Neuronal stem cell (in vitro differentiated cells): ENCODE measurements around the gene IL1RAPL2.

Experiments
- DNase-seq: peaks from one replicate; pipeline ENCODE4 v3.0.0-alpha.2; 2013; ENCODE audit warnings: low spot score
- H2AFZ ChIP-seq: one replicate; pipeline ENCODE4 v1.6.1; 2013; ENCODE audit warnings: mild to moderate bottlenecking, low read length, inconsistent platforms
- H2AK5ac ChIP-seq: 2 replicates; pipeline ENCODE4 v1.6.1; 2013; ENCODE audit warnings: low read depth, mild to moderate bottlenecking, inconsistent platforms, low read length, moderate library complexity, mixed read lengths
- H2BK120ac ChIP-seq: 2 replicates; pipeline ENCODE4 v1.6.1; 2013; ENCODE audit warnings: low read depth, mild to moderate bottlenecking, inconsistent platforms, low read length, moderate library complexity, mixed read lengths
- H2BK12ac ChIP-seq: one replicate; pipeline ENCODE4 v1.6.1; 2013; ENCODE audit warnings: low read length, inconsistent platforms
- H2BK15ac ChIP-seq: 2 replicates; pipeline ENCODE4 v1.6.1; 2013; ENCODE audit warnings: mild to moderate bottlenecking, low read length, inconsistent platforms, mixed read lengths
- H2BK5ac ChIP-seq: one replicate; pipeline ENCODE4 v1.6.1; 2013; ENCODE audit warnings: inconsistent platforms, mild to moderate bottlenecking, low read length, moderate library complexity
- H3K14ac ChIP-seq: one replicate; pipeline ENCODE4 v1.6.1; 2013; ENCODE audit warnings: low read length, inconsistent platforms
- H3K18ac ChIP-seq: 2 replicates; pipeline ENCODE4 v1.6.1; 2013; ENCODE audit warnings: low read length, inconsistent platforms
- H3K23ac ChIP-seq: 2 replicates; pipeline ENCODE4 v1.6.1; 2013; ENCODE audit warnings: low read depth, mild to moderate bottlenecking, mixed read lengths, low read length, inconsistent platforms; ENCODE audit not compliant: poor library complexity
- H3K27ac ChIP-seq: replicated peaks from 3 replicates; pipeline ENCODE4 v1.5.1; 2013; ENCODE audit warnings: low read length, inconsistent platforms
- H3K27me3 ChIP-seq, 3 experiments: 2 replicates each; pipeline ENCODE4 v1.6.1; 2013; ENCODE audit warnings: low read length in 3 of 3, mild to moderate bottlenecking in 2 of 3, inconsistent platforms in 1 of 3, low read depth in 1 of 3, mixed read lengths in 1 of 3, moderate library complexity in 1 of 3; ENCODE audit not compliant: control insufficient read depth in 3 of 3, insufficient read depth in 3 of 3
- H3K36me3 ChIP-seq, 2 donors: replicated peaks in 1 of 2; 2 replicates each; pipeline ENCODE4 v1.6.1; 2013; ENCODE audit warnings: low read length in 2 of 2; ENCODE audit not compliant: control insufficient read depth in 2 of 2, insufficient read depth in 2 of 2
- H3K4ac ChIP-seq: 2 replicates; pipeline ENCODE4 v1.6.1; 2013; ENCODE audit warnings: inconsistent platforms, mild to moderate bottlenecking, low read length, moderate library complexity
- H3K4me1 ChIP-seq, 2 donors: 1 replicate in 1 of 2; 2 replicates in 1 of 2; pipeline ENCODE4 v1.6.1; 2013; ENCODE audit warnings: low read length in 2 of 2, low read depth in 1 of 2; ENCODE audit not compliant: control insufficient read depth in 2 of 2, insufficient read depth in 1 of 2
- H3K4me2 ChIP-seq: one replicate; pipeline ENCODE4 v1.6.1; 2013; ENCODE audit warnings: mild to moderate bottlenecking, low read length, inconsistent platforms; ENCODE audit not compliant: insufficient read depth, poor library complexity, severe bottlenecking
- H3K4me3 ChIP-seq, 2 donors: 2 replicates each; pipeline ENCODE4 v1.5.1; 2013; ENCODE audit warnings: low read length in 2 of 2, mild to moderate bottlenecking in 2 of 2, inconsistent platforms in 1 of 2, moderate library complexity in 1 of 2
- H3K79me1 ChIP-seq: one replicate; pipeline ENCODE4 v1.6.1; 2013; ENCODE audit warnings: low read depth, mild to moderate bottlenecking, inconsistent platforms, low read length, moderate library complexity
- H3K9ac ChIP-seq: one replicate; pipeline ENCODE4 v1.6.1; 2013; ENCODE audit warnings: mild to moderate bottlenecking, low read depth, low read length, inconsistent platforms; ENCODE audit not compliant: poor library complexity
- H3K9me3 ChIP-seq, 2 donors: replicated peaks in 1 of 2; 2 replicates each; pipeline versions ENCODE3 to v1.6.1; 2013; ENCODE audit warnings: low read length in 2 of 2, mild to moderate bottlenecking in 2 of 2, inconsistent platforms in 1 of 2, low read depth in 1 of 2, mixed read lengths in 1 of 2, moderate library complexity in 1 of 2; ENCODE audit not compliant: control insufficient read depth in 2 of 2, insufficient read depth in 1 of 2
- H4K8ac ChIP-seq: one replicate; pipeline ENCODE4 v1.6.1; 2013; ENCODE audit warnings: low read depth, mild to moderate bottlenecking, inconsistent platforms, low read length, moderate library complexity
- H4K91ac ChIP-seq: one replicate; pipeline ENCODE4 v1.6.1; 2013; ENCODE audit warnings: low read length, low read depth, mild to moderate bottlenecking, inconsistent platforms; ENCODE audit not compliant: poor library complexity
- WGBS, 2 donors: extraction: QIAGEN DNeasy Blood & Tissue Kit; methylation state at CpG; one replicate each; pipeline ENCODE4 v1.1.7; 2013; ENCODE audit warnings: missing lambda C conversion rate in 2 of 2, mixed read lengths in 1 of 2; ENCODE audit not compliant: insufficient read length in 2 of 2, insufficient replicate concordance in 1 of 2; ENCODE audit errors: extremely low coverage in 2 of 2; 5-methylcytosine and 5-hydroxymethylcytosine counted together

IL1RAPL2 gene

DNA sequence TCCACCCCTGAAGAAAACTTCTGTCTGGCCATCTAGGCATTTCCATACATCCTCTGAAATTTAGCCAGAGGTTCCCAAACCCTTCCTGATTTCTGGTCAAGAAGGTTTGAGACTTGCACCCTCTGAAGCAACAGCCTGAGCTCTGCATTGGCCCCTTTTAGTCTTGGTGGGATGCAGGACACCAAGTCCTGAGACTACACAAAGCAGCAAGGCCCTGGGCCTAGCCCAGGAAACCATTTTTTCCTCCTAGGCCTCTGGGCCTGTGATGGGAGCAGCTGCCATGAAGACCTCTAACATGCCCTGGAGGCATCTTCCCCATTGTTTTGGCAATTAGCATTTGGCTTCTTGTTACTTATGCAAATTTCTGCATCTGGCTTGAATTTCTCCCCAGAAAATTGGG is 196.6 kb downstream of the IL1RAPL2 start:
- Histone ChIP-seq H4K8ac (no peak overlapping the region), H2BK120ac (no peak overlapping the region), H3K9me3 (no peaks in the 10 kb centered on the region), H2BK15ac (no peak overlapping the region), H3K14ac (no peak overlapping the region), H3K4me3 (no peak overlapping the region), H2BK5ac (no peak overlapping the region), H3K4ac (no peak overlapping the region), H3K4me1 (no peaks in the 10 kb centered on the region), H4K91ac (no peak overlapping the region), H3K9ac (no peak overlapping the region), H3K27ac (no peak overlapping the region), H3K23ac (no peak overlapping the region), H3K18ac (no peak overlapping the region), H3K36me3 (no peaks in the 10 kb centered on the region), H2AK5ac (no peak overlapping the region), H2AFZ (no peak overlapping the region), H3K27me3 (no peaks in the 10 kb centered on the region), H3K79me1 (no peaks in the 10 kb centered on the region), H3K4me2 (no peak overlapping the region), H2BK12ac (no peak overlapping the region)
- DNase-seq: no peak

DNA sequence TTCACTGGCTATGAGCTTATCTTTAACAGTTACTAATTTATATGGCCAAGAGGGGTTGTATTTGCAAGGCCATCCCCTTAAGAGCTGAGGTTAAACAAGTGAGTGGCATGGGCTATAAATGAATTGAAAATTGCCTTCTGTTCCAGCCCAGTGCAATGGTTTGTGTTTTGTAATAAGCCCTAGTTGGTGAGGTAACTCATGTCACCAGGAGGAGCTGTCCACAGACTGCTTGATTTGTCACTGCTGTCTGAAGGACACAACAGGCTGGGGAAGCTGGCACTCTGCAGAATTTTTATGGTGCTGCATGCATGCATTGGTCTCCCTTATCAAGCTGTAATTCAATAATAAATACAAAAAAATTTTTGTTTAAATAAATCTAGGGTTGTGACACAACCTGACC is 223.8 kb downstream of the IL1RAPL2 start:
- H4K91ac ChIP-seq: no peak overlapping the region
- H3K27me3 ChIP-seq: no peaks in the 10 kb centered on the region
- H3K4me1 ChIP-seq: no peaks in the 10 kb centered on the region
- H3K18ac ChIP-seq: no peak overlapping the region
- no peak for DNase-seq
- no peak overlapping the region for H2AFZ ChIP-seq
- no peak overlapping the region for H4K8ac ChIP-seq
- no peaks in the 10 kb centered on the region for H3K36me3 ChIP-seq
- H2BK120ac ChIP-seq: no peak overlapping the region
- H3K23ac ChIP-seq: no peak overlapping the region
- no peaks in the 10 kb centered on the region for H3K9me3 ChIP-seq
- no peak overlapping the region for H3K4me3 ChIP-seq
- H2BK15ac ChIP-seq: no peak overlapping the region
- H2BK12ac ChIP-seq: no peak overlapping the region
- H2BK5ac ChIP-seq: no peak overlapping the region
- no peak overlapping the region for H3K4me2 ChIP-seq
- H3K14ac ChIP-seq: no peak overlapping the region
- no peak overlapping the region for H3K9ac ChIP-seq
- H3K79me1 ChIP-seq: no peaks in the 10 kb centered on the region
- no peak overlapping the region for H3K27ac ChIP-seq
- no peak overlapping the region for H2AK5ac ChIP-seq
- H3K4ac ChIP-seq: no peak overlapping the region

DNA sequence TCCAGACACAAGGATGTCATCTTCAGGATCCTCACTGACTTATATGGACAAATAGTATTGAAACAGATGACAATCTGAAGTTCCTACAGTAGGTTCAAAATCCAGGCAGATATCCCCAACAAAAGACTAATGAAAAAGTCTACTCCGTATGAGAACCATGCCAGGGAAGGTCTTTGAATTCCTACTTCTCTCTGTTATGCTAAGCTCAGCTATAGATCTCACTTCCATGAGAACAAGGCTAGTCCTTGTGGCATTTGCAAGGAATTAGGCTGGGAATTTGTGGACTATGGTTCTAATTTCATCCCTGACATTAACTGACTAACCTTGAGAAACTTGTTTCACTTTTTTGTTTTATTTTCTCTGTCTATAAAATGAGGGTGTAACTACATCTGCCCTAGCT is 229.8 kb downstream of the IL1RAPL2 start:
- Histone ChIP-seq H3K27ac (no peak overlapping the region), H3K23ac (no peak overlapping the region), H4K8ac (no peak overlapping the region), H3K14ac (no peak overlapping the region), H4K91ac (no peak overlapping the region), H2BK12ac (no peak overlapping the region), H2AFZ (no peak overlapping the region), H2BK15ac (no peak overlapping the region), H3K4me2 (no peak overlapping the region), H3K18ac (no peak overlapping the region), H3K36me3 (no peaks in the 10 kb centered on the region), H3K9me3 (no peaks in the 10 kb centered on the region), H3K4ac (no peak overlapping the region), H3K4me1 (no peaks in the 10 kb centered on the region), H2BK5ac (no peak overlapping the region), H3K79me1 (no peaks in the 10 kb centered on the region), H2AK5ac (no peak overlapping the region), H3K9ac (no peak overlapping the region), H2BK120ac (no peak overlapping the region), H3K27me3 (no peaks in the 10 kb centered on the region), H3K4me3 (no peak overlapping the region)
- WGBS, 2 donors: no CpG with 5 or more reads among the region's 1 CpG
- no peak for DNase-seq

DNA sequence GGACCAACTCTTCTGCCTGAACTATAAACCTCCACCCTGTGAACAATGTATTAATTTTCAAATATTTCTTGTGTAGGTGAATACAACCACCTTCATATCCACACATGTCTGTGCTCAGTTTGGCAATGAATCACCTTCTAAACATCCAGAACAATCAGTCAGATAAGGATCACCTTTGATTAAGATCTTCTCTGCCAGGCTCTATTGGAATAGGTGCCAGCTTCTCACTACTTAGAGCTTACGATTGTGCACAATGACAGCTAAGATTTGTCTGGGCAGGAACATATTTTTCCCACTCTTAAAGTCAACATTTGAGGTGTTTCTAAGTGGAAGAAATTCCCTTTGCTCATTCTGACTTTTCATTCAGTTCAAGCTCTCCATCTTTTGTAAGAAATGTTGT is 237.2 kb downstream of the IL1RAPL2 start:
- Histone ChIP-seq H3K27me3 (no peaks in the 10 kb centered on the region), H3K4ac (no peak overlapping the region), H2AFZ (no peak overlapping the region), H3K36me3 (no peaks in the 10 kb centered on the region), H3K9me3 (no peaks in the 10 kb centered on the region), H2BK12ac (no peak overlapping the region), H3K9ac (no peak overlapping the region), H3K14ac (no peak overlapping the region), H3K23ac (no peak overlapping the region), H2BK120ac (no peak overlapping the region), H2AK5ac (no peak overlapping the region), H2BK15ac (no peak overlapping the region), H3K4me3 (no peak overlapping the region), H4K91ac (no peak overlapping the region), H3K27ac (no peak overlapping the region), H2BK5ac (no peak overlapping the region), H3K79me1 (no peaks in the 10 kb centered on the region), H4K8ac (no peak overlapping the region), H3K4me1 (peaks cover 0 to 3% of the 10 kb centered on the region in 2 donors), H3K4me2 (no peak overlapping the region), H3K18ac (no peak overlapping the region)
- no peak for DNase-seq
- no CpG with 5 or more reads among the region's 1 CpG for WGBS, 2 donors
